HFF-Myc (cell line): ENCODE measurements around the gene ATMIN.

Experiments used
- DNase-seq: peaks from one replicate; pipeline ENCODE4 v3.0.0-alpha.2; 2011; ENCODE audit warnings: low read depth; ENCODE audit errors: extremely low read depth
- H3K4me3 ChIP-seq: replicated peaks from 2 replicates; pipeline ENCODE4 v1.5.1; 2011; ENCODE audit warnings: low read depth, mild to moderate bottlenecking, control low read depth, low read length
- TF ChIP-seq, protein P1 (sequence below): IDR thresholded peaks from 2 replicates; pipeline ENCODE4 v1.5.1; 2012; ENCODE audit warnings: mild to moderate bottlenecking, low read depth, low read length, control low read depth; ENCODE audit errors: missing control alignments

Gene ATMIN

GRCh38 chr16:81040131-81040530, 4.5 kb downstream of the ATMIN start:
- H3K4me3 ChIP-seq, result no peak overlapping the region
- DNase-seq, result no peak
- TF ChIP-seq, protein P1, sequence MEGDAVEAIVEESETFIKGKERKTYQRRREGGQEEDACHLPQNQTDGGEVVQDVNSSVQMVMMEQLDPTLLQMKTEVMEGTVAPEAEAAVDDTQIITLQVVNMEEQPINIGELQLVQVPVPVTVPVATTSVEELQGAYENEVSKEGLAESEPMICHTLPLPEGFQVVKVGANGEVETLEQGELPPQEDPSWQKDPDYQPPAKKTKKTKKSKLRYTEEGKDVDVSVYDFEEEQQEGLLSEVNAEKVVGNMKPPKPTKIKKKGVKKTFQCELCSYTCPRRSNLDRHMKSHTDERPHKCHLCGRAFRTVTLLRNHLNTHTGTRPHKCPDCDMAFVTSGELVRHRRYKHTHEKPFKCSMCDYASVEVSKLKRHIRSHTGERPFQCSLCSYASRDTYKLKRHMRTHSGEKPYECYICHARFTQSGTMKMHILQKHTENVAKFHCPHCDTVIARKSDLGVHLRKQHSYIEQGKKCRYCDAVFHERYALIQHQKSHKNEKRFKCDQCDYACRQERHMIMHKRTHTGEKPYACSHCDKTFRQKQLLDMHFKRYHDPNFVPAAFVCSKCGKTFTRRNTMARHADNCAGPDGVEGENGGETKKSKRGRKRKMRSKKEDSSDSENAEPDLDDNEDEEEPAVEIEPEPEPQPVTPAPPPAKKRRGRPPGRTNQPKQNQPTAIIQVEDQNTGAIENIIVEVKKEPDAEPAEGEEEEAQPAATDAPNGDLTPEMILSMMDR, result no peak

DNA sequence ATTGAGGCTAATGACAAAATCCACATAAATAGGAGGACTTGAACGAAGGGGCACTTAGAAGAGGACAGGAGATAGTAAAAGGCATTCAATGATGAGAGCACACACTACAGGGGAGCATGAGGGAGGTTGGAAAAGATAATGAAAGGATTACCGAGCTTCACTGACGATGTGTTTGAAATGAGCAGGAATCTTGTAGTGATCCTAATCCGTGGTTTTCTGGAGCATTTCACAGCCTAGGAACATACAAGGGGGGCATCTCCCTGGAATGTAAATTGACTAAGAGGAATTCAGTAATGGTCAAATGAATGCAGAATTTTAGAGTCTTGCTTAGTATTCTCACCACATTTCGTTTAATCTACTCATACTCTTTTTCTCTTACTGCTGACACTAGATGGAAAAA, 5.2 kb downstream of the ATMIN start:
- TF ChIP-seq, protein P1, result no peak
- no peak overlapping the region for H3K4me3 ChIP-seq
- DNase-seq, result no peak

GRCh38 chr16:81041696-81042095, 6.1 kb downstream of the ATMIN start:
- TF ChIP-seq, protein P1, result no peak
- no peak for DNase-seq
- H3K4me3 ChIP-seq, result no peak overlapping the region

- no peak for DNase-seq
- no peak overlapping the region for H3K4me3 ChIP-seq
- TF ChIP-seq, protein P1, result no peak
Measured at GRCh38 chr16:81042821-81043220, 7.2 kb downstream of the ATMIN start.

DNA sequence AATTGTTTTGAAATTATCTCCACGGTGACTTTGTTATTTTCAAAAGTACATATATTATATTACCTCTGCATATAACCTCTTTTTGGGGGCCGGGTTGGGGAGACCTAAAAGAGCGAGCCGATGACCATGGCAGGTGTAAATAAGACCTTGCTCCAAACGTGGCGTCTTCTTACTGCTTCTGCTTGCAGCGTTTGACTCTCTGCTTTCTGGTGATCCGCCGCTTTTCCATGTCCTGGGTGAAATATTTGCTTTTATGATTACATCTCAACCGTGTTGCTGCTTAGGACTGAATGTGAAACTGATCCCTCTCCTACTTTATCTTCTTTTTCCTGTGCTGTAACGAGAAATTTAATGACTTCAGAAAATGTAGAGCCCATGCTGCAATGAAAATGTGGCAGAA, 18.1 kb downstream of the ATMIN start:
- no peak overlapping the region for H3K4me3 ChIP-seq
- TF ChIP-seq, protein P1, result no peak
- DNase-seq, result no peak

DNA sequence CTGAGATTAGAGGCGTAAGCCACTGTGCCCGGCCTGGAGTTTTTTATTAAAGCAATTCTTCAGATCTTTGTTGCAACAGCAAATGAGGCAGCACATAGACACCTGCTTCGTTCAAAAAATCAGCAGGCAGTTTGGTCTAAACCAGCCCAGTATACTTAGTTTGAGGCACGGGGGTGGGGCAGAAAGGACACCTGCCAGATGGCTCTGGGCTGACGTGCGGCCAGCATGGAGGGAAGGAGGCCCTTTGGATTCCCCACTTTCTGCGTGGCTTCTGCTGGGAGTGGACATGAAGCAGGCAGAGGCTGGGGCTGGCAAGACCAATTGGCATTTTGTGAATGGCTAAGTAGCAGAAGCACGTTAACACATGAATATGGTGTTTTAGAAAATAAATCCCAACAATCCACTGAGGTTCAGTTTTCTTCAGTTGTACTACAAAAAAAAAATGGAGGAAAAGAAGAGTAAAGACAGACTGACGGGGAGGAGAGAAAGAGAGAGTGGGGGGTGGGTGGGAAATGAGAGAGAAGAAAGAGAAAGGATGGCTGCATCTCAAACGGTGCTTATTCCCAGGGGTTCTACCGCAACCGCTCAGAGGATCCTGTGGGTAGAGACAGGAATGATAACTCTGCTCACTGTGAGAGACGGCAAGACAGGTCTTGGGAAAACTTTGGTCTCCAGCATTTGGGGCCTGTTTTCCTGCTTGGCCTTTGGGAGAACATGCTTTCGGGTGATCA, 25.1 kb downstream of the ATMIN start:
- DNase-seq, result no peak
- TF ChIP-seq, protein P1, result no peak
- H3K4me3 ChIP-seq, result no peak overlapping the region

DNA sequence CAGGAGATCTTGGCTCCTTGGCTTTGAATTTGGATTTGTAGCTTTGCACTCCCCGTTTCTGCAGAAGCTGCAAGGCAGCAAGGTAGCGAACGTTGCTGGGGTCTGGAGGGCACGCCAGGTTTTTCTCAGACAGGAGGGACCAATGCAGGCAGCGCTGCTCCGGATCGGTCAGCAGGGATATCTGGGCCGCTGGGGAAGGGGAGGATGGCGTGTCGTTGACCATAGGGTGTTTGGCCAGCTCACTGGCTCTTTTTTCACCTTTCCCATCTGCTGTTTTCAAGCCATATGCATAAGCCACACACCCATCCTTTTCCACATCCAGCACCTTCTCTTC, 25.6 kb downstream of the ATMIN start:
- no peak overlapping the region for H3K4me3 ChIP-seq
- TF ChIP-seq, protein P1, result no peak
- DNase-seq, result no peak
